ENCODE measurements around the gene SBK3.

DNA sequence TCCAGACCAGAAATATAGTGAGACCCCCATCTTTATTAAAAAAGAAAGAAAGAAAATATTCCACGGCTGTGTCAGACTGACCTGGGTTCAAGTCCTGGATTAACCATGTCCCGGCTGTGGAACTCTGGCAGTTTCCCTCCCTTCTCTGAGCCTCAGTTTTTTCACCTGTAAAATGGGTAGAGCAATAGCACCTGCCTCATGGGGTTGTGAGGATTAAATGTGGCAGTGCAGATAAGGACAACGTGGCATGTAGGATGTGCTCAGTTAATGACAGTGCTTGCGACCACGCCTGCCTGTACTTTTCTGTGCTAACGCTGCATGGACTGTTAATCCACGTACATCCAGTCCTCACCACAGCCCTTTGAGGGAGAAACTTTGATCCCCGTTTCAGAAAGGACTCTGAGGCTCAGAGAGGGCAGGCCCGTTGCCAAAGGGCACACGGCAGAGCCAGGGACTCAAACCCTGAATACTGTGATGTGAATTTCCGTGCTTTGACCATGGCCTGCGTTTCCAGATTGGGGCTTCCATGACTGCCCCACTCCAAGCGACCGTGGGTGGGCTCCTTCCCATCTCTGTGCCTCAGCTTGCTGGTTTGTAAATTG lies 24.6 kb downstream of the SBK3 start:
- TF ChIP-seq, protein P1, sequence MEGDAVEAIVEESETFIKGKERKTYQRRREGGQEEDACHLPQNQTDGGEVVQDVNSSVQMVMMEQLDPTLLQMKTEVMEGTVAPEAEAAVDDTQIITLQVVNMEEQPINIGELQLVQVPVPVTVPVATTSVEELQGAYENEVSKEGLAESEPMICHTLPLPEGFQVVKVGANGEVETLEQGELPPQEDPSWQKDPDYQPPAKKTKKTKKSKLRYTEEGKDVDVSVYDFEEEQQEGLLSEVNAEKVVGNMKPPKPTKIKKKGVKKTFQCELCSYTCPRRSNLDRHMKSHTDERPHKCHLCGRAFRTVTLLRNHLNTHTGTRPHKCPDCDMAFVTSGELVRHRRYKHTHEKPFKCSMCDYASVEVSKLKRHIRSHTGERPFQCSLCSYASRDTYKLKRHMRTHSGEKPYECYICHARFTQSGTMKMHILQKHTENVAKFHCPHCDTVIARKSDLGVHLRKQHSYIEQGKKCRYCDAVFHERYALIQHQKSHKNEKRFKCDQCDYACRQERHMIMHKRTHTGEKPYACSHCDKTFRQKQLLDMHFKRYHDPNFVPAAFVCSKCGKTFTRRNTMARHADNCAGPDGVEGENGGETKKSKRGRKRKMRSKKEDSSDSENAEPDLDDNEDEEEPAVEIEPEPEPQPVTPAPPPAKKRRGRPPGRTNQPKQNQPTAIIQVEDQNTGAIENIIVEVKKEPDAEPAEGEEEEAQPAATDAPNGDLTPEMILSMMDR (IDR thresholded peaks at IDR 0.05), result no peak
- no peak for TF ChIP-seq POLR2A (IDR thresholded peaks at IDR 0.05)
- no peak for TF ChIP-seq EP300 (IDR thresholded peaks at IDR 0.05)
- TF ChIP-seq POLR2AphosphoS5 (IDR thresholded peaks at IDR 0.05), result no peak

All from stomach (tissue), 4 donors.